GM18502 (cell line): Measurements from ENCODE around the gene PSME3IP1.
"Not testable (repeated sequence)": the region's sequence is repeated elsewhere in the genome, so short reads cannot be mapped to it uniquely, and the experiment has no call there.

Experiments used
- ATAC-seq: cut with Tn5 transposase; IDR thresholded peaks from one replicate; pipeline ENCODE4 v1.9.1; 2021; ENCODE audit warnings: mild to moderate bottlenecking; ENCODE audit not compliant: unreplicated experiment, poor library complexity

Gene PSME3IP1

GRCh38 chr16:57127836-57128235 is 58.0 kb downstream of the PSME3IP1 start:
- ATAC-seq: no peak

DNA sequence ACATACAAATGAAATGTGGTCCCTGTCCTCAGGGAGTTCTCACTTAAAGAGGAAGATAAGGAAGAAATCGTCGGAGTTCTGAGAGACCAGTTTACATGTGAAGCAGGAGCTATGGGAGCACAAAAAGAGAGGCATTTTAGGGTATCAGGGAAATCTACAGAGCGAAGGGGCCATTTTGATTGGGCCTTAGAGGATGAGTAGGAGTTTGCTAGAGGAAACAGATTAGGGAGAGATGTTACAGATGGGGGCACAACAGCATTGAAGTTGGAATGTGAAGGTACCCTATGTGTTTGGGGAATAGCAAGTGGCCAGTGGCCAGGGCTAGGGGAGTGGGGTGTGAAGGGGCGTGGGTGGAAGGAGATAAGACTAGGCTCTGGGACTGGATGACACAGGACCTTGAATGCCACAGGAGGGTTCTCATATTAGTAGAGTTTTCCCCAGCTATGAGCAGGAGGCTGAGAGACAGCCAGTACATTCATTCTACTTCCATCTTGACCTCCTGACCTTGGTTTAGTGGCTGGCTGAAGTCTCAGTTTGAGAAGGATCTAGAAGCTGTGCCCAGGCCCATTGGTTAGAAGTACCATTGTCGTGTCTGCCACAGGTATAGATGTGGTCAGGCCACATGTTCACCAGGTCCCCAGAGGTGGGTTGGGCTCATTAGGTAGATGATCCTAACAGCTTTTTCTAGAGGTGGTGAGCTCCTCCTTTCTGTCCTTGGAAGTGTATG is 58.6 kb downstream of the PSME3IP1 start:
- ATAC-seq: no peak

DNA sequence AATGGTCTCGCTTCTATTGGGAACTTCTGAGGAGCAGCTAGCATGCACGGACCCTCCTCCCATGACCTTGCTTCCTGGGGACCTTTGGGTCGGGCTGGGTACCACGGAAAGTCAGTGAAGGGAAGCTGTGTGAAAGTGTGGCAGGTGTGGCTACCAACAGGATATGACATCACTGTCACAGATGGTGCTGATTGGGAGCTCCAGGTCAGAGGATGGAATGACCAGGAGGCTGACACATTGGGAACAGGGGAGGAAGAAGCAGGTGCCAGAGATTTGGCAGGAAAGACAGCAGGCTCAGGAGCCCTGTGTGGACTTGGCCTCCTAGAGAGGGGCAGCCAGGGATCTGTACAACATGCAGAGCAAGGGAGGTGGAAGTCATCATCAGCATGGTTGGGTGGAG is 59.4 kb downstream of the PSME3IP1 start:
- ATAC-seq: no peak

DNA sequence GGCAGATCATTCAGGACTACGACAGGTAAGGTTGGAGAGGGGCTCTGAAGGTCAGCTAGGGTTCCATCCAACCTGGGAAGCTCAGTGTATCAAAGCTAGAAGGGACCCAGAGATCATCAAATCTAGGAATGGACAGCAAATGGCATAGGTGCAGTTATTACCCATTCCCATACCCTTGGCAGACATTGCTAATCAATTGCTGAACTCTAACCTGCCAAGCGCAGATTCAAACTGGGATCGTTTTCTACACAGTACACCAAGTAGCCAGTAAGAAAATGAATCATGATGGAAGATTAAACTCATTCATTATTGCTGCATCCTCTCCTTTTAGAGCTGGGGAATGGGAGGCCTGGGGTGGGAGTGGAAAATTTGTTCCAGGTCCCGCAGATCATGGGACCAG is 59.9 kb downstream of the PSME3IP1 start:
- ATAC-seq: no peak

DNA sequence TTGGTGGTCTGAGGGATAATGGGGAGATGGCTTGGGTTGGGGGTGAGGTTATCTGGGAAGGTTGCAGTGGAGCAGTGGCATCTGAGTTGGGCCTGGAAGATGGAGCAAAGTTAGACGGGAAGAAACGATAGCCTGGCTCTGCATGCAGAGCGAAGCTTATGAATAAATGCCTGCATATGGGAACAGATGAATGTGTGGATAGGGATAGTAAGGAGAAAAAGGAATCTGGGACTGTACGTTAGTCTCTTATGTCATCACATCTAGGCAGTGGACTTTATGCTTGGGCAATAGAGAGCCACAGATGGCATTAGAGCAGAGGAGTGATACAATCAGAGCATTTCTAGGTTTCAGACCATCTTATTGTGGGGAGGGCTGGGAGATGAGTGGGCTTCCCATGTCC is 60.5 kb downstream of the PSME3IP1 start:
- ATAC-seq: no peak

DNA sequence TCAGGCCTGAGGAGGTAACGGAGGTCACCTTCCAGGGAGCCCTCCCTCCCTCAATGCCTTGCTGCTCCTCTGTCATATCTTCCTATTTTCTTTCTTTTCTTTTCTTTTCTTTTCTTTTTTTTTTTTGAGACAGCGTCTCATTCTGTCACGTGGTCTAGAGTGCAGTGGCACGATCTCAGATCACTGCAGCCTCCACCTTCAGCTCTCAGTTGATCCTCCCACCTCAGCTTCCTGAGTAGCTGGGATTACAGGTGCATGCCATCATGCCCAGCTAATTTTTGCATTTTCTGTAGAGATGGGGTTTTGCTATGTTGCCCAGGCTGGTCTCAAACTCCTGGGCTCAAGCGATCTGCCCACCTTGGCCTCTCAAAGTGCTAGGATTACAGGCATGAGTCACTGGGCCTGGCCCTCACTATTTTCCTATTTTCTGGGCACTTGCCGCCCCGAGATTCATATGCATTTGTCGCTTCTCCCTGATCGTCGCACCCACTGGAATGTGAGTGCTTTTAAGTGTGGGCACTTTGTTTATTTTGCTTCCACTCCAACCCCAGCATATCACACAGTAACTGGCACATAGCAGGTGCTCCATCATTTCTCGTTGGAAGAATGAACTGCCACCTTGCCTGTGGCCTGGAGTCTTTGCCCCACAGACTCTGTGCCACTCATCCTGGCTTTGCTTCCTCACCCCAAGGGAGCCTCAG is 61.7 kb downstream of the PSME3IP1 start:
- no peak for ATAC-seq

DNA sequence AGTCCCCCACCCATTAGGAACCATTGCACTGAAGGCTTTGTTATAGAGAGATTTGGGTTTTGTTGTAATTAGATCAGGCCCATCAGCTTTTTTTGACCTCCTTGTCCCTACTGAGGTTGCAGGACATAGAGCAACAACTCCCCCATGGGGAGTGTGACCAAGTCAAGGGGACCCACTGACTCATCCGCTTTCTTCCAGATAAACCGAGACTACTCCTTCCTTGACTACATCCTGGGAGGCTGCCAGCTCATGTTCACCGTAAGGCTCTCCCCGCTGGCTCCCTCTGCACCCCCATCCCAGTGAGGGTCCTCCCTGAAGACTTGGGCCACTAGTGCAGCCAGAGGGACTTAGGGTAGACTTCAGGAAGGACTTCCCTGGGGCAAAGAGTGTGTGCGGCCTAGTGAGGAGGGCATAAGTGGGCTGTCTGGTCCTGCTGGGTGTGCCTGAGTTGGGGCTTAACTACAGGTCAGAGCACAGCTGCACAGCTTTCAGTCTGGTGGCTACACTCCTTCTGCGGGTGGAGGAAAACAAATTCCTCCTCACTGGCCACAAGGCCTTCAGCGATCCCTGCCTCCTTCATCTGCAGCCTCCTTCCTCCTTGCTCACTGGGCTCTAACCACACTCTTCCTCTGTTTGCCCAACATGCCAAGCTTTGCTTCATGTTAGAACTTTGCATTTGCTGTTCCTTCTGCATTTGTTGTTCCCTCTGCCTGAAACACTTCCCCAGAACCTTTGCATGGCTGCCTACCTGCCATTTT is 62.4 kb downstream of the PSME3IP1 start:
- no peak for ATAC-seq

GRCh38 chr16:57118461-57119084 is 67.3 kb downstream of the PSME3IP1 start:
- no peak for ATAC-seq

DNA sequence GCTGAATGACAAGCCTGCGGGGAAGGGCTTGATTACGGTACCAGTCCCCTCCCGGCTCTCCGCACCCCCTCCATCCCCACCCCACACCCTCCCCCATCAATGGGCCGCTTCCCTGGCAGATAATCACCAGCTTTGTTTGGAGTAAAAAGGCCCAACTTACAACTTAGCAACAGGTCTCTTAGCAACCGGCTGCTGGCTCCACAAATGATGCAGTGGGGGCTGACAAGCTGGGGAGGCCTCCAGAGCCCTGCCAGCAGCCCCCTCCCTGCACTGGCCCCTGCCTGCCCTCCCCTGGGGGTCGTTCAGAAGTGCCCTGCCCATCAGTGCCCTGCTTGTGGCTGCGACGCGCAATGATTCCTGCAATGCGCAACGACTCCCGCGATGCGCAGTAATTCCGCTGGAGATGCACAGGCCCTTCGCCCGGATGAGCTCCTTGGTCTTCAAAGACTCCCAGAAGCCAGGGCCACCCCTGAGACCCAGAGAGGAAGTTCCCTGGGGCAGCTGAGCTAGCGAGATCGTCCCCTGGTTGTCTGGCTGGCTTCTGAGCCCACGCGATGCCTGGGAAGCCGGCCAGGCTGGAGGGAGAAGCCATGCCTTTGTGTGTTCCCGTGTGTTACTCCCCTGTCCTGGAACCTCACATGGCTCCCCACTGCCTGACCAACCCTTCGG is 70.2 kb downstream of the PSME3IP1 start:
- ATAC-seq: no peak

- no peak for ATAC-seq
Observed at GRCh38 chr16:57115168-57115513, 70.7 kb downstream of the PSME3IP1 start.

GRCh38 chr16:57113664-57114063 is 72.2 kb downstream of the PSME3IP1 start:
- ATAC-seq: no peak

GRCh38 chr16:57113042-57113453 is 72.8 kb downstream of the PSME3IP1 start:
- ATAC-seq: no peak

DNA sequence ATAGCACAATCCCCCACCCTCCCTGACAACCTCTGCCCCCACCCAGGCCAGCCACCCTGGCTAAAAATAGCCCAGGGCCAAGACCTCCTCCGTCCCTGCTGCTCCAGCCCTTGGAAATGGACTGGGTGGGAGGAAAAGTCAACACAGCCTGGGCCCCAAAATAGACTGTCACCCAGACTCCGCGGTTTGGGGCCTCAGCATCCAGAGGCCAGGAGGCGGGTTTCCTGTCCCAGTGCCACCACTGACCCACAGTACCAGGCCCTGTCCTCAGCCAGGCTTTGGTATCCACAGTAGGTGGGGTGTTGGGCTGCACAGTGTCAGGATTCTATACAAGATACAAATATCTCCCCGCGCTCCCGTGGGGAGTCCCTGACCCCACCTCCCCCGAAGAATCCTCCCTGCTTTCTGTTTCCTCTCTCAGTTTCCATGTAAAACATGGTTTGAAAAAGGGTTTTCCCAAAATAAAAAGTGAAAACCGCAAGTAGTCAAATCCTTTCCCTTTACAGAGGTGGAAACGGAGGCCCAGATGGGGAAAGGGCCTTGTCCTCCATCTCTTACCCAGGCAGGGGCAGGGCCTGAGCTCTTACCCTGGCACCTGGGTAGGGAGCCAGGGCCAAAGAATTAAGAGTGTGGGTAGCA is 73.3 kb downstream of the PSME3IP1 start:
- no peak for ATAC-seq

DNA sequence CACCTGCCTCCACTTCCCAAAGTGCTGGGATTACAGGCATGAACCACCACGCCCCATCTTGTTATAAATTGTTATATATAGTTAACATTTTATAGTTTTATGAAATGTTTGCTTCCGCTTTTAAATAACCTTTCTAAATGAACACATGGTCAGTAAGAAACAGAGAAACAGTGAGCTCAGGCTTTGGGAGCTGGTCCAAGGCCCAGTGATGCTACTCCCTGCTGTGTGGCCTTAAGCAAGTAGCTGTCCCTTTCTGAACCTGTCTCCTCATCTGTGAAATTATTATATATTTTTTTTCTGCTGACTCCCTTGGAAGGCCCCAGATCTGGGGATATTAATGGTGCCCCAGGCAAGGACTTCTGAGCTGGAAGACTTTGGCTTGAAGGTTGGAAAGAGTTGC is 74.4 kb downstream of the PSME3IP1 start:
- no peak for ATAC-seq

DNA sequence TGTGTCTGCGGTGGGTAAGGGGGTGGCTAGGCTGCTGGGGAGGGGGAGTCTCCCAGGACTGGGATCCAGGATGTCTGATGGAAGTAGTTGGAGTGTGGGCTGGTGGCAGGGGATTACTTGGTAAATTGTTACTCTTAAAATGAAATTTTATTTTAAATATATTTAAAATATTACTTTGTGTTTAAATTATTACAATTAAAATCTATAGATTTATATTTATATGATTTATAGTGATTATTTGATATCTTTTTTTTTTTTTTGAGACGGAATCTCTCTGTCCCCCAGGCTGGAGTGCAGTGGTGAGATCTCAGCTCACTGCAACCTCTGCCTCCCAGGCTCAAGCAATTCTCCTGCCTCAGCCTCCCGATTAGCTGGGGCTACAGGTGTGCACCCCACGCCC is 74.9 kb downstream of the PSME3IP1 start:
- no peak for ATAC-seq

DNA sequence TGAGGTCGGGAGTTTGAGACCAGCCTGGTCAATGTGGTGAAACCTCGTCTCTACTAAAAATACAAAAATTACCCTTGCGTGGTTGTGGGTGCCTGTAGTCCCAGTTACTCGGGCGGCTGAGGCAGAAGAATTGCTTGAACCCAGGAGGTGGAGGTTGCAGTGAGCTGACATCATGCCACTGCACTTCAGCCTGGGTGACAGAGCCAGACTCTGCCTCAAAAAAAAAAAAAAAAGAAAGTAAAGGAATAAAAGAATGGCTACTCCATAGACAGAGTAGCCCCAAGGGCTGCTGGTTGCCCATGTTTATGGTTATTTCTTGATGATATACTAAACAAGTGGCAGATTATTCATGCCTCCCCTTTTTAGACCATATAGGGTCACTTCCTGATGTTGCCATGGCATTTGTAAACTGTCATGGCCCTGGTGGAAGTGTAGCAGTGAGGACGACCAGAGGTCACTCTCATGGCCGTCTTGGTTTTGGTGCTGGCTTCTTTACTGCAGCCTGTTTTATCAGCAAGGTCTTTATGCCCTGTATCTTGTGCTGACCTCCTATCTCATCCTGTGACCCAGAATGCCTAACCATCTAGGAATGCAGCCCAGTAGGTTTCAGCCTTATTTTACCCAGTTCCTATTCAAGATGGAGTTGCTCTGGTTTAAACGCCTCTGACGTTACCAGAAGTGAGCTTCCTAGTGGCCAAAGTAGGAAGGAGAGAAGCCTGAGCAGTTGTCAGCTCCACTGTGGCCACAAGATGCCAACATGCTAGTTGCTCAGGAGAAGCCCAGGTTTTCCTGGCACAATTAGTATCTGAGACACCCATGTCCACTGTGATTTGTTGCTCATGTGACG is 76.4 kb downstream of the PSME3IP1 start:
- ATAC-seq: not testable (repeated sequence)

DNA sequence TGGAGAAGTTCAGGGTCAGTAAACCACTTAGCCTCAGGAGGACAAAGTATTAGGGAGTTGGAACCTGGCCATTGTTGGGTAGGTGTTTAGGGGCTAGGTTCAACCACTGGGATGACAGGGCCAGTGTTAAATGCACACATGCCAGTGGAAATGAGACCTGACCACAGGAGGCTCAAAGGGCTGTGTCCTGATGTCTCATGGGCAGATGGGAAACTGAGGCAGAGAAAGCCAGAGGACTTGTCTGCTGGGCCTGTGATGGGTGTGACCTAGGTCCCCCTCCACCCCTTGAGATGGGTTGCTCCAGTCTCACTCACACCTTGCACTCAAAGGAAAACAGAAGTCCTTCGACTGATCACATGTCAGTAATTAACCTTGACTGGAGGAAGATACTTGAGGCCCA is 77.4 kb downstream of the PSME3IP1 start:
- no peak for ATAC-seq

- ATAC-seq: no peak
Observed at GRCh38 chr16:57107321-57107922, 78.4 kb downstream of the PSME3IP1 start.

DNA sequence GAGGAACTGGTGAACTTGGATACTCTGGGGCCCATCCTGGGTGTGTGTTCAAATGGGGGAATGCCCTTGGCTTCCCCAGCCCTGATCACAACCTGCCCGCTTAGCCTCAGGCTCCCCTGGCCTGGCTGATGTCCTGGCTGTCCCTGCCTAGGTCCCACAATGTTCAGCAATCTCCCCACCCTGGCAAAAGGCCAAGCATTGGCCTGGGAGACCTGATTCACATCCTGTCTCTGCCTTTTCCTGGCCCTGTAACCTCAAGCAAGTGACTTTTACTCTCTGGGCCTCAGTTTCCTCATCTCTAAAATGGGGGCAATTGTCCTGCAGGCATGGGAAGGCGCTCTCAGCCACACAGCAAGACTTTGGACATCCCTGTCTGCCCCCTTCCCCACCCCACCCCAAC is 79.1 kb downstream of the PSME3IP1 start:
- ATAC-seq: no peak
